PFSK-1 (cell line): Measurements from ENCODE around the gene PPP2R5C.

Experiments
- FOXP2 ChIP-seq: optimal IDR thresholded peaks from 2 replicates; pipeline ENCODE3; 2011; ENCODE audit warnings: borderline replicate concordance, control low read depth, inconsistent platforms; ENCODE audit not compliant: insufficient read depth; ENCODE audit errors: extremely low read length, extremely low read depth
- POLR2AphosphoS5 ChIP-seq: IDR thresholded peaks from 2 replicates; pipeline ENCODE4 v1.6.1; 2012; ENCODE audit warnings: low read depth, mild to moderate bottlenecking, control low read depth, low read length, moderate library complexity
- SIN3A ChIP-seq: IDR thresholded peaks from 2 replicates; pipeline ENCODE4 v1.6.1; 2012; ENCODE audit warnings: mild to moderate bottlenecking, low read length, moderate library complexity, borderline replicate concordance; ENCODE audit not compliant: insufficient read depth
- TAF1 ChIP-seq: IDR thresholded peaks from 2 replicates; pipeline ENCODE4 v1.6.1; 2012; ENCODE audit warnings: low read length, control low read depth, borderline replicate concordance; ENCODE audit not compliant: insufficient read depth
- TF ChIP-seq, protein P1 (sequence below), 2 experiments: IDR thresholded peaks; 2 replicates each; pipeline versions ENCODE4 v1.6.1 to v1.8.0; 2011 to 2012; ENCODE audit warnings: low read depth in 2 of 2, low read length in 2 of 2, control low read depth in 1 of 2, inconsistent platforms in 1 of 2, mild to moderate bottlenecking in 1 of 2, moderate library complexity in 1 of 2; ENCODE audit not compliant: insufficient read depth in 1 of 2

Gene PPP2R5C

DNA sequence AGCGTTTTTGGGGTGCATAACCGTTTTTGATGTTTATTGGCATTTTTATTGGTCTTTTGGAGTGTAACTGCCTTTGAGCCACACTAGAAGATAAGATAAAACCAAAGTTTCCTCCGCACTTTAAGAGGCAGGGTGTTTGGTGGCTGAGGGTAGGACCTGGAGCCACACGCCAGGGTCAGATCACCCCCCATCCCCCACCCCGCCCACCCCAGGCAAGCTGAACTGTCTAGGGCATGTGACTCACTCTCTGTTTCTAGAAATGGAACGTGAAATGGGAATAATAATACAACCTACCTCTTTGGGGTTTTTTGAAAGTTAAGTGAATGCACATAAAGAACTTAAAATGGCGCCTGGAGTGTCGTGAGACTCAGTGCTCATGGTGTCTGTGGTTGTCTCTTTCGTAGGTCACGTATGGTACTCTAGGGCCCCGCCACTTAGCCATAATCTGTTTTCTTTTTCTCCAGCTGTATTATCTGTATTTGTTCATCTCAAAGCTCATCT is 56.0 kb downstream of the PPP2R5C start:
- TF ChIP-seq FOXP2 (no peak), TAF1 (no peak), POLR2AphosphoS5 (no peak)

DNA sequence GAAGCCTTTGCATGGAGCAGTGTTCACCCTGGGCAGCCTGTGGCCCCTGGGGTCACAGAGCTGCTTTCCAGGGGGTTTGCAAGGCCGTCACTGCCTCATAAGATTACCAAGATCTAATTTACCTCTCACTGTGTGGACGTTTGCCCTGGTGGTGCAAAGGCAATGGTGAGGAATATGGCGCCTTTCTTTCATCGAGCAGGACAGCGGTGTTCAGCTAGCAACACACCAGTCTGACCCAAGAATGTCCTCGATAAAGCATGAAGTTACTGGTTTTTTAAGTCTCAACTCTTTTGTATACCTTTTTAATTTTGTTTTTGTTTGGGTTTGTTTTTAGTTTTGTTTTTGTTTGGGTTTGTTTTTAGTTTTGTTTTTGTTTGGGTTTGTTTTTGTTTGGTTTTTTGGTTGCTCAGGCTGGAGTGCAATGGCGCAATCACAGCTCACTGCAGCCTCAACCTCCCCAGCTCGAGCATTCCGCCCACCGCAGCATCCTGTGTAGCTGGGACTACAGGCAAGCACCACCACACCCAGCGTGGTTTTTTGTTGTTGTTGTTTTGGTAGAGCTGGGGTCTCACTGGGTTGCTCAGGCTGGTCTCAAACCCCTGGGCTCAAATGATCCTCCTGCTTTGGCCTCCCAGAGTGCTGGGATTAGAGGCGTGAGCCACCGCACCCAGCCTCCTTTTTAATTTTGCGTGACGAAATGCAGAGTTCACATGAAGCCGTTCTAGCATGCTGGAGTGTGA is 57.9 kb downstream of the PPP2R5C start:
- TF ChIP-seq FOXP2 (no peak), SIN3A (no peak), TAF1 (no peak), POLR2AphosphoS5 (no peak)
- TF ChIP-seq, protein P1, sequence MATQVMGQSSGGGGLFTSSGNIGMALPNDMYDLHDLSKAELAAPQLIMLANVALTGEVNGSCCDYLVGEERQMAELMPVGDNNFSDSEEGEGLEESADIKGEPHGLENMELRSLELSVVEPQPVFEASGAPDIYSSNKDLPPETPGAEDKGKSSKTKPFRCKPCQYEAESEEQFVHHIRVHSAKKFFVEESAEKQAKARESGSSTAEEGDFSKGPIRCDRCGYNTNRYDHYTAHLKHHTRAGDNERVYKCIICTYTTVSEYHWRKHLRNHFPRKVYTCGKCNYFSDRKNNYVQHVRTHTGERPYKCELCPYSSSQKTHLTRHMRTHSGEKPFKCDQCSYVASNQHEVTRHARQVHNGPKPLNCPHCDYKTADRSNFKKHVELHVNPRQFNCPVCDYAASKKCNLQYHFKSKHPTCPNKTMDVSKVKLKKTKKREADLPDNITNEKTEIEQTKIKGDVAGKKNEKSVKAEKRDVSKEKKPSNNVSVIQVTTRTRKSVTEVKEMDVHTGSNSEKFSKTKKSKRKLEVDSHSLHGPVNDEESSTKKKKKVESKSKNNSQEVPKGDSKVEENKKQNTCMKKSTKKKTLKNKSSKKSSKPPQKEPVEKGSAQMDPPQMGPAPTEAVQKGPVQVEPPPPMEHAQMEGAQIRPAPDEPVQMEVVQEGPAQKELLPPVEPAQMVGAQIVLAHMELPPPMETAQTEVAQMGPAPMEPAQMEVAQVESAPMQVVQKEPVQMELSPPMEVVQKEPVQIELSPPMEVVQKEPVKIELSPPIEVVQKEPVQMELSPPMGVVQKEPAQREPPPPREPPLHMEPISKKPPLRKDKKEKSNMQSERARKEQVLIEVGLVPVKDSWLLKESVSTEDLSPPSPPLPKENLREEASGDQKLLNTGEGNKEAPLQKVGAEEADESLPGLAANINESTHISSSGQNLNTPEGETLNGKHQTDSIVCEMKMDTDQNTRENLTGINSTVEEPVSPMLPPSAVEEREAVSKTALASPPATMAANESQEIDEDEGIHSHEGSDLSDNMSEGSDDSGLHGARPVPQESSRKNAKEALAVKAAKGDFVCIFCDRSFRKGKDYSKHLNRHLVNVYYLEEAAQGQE (IDR thresholded peaks at IDR 0.05; ENCODE audit: insufficient read depth in 1 of 2, low read depth in 2 of 2, low read length in 2 of 2) = no peak

DNA sequence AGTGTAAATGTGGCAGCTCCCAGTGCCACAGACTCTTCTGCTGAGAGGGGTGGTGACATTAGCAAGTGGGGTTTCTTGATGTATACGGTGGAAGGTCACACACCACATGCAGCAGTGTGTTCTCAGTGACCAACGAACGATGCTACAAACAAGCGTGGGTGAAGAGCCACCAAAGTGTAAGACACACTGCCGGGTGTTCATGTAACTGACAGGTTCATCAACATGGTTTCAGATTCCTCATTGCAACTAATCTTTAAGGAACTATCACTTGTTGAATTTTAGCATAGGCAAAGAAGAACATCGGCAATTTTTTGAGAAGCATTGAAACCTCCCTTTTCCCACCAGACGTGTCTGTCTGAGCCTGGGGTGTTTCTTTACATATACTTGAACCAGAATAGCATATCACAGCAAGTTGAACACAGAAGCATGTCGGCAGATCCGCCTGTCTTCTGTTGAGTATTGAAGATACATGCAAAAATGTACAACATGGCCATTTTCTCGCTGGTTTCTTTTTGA is 58.8 kb downstream of the PPP2R5C start:
- no peak for TF ChIP-seq TAF1
- TF ChIP-seq POLR2AphosphoS5 = no peak
- TF ChIP-seq, protein P1 (IDR thresholded peaks at IDR 0.05; ENCODE audit: insufficient read depth in 1 of 2, low read depth in 2 of 2, low read length in 2 of 2) = no peak
- TF ChIP-seq SIN3A = no peak

DNA sequence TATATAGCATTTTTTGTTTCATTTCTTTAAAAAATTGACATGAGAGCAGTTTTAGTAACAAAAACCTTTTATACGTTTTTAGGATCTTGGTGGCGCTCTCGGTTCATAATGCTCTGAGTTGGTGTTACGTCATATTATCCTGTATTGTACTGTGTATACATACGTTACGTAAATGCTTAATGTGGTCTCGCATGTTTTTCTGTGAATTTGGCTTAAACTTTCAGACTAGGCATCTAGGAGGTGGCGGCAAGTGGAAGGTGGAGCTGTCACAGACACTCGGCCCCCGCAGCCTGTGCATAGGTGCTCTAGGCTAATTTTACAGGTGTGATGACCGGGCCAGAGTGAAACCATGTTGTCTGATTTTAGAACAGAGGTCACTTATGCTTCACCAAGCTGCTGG is 60.0 kb downstream of the PPP2R5C start:
- TF ChIP-seq POLR2AphosphoS5 = no peak
- TF ChIP-seq SIN3A = no peak
- TF ChIP-seq TAF1 = no peak
- TF ChIP-seq, protein P1 (IDR thresholded peaks at IDR 0.05; ENCODE audit: insufficient read depth in 1 of 2, low read depth in 2 of 2, low read length in 2 of 2) = no peak
- TF ChIP-seq FOXP2 = no peak

DNA sequence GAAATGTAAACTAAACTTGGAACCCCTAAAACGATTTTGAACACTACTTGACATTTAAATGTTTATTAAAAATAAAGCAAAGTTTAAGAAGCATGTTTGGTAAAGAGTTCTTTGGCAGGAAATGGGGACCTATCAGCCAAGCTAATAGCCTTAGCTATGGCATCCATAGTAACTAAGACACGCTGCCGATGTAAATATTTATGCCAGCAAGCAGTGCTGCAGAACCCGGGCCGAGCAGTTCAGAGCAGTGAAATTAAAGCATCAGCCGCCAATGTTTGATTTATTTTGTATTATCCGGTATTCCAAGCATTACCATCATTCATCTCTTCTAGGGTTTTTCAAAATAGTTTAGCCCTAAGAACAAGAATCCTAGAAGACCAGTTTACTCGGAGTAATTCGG is 61.6 kb downstream of the PPP2R5C start:
- TF ChIP-seq FOXP2 = no peak
- no peak for TF ChIP-seq SIN3A
- TF ChIP-seq, protein P1 (IDR thresholded peaks at IDR 0.05; ENCODE audit: insufficient read depth in 1 of 2, low read depth in 2 of 2, low read length in 2 of 2) = no peak
- TF ChIP-seq POLR2AphosphoS5 = no peak
- no peak for TF ChIP-seq TAF1
